HepG2 (cell line): ENCODE measurements around the gene ABHD15. TPM values are rescaled to one million over a fixed set of nuclear protein-coding genes. Genes with fewer than 3 reads are reported as not detected.

ENCODE experiments used
- ATAC-seq: fragments of 200-7000 bp; cut with Tn5 transposase; 3 replicates; pipeline ENCODE4 v1.9.1; 2020; ENCODE audit warnings: mild to moderate bottlenecking, moderate library complexity
- BruUV-seq: library from RNA; stranded (reverse); fragments of 400-500 nt; replicated peaks from 2 replicates; lab custom pipeline; 2021; lab: Mats Ljungman, UMichigan
- CTCF ChIA-PET: fragments of 300-600 bp; formaldehyde crosslinking; extraction: SDS; loops from one replicate; lab custom pipeline; 2021; ENCODE audit warnings: low total read pairs, inconsistent platforms, low intra/inter-chr PET ratio; lab: Yijun Ruan, JAX
- POLR2A ChIA-PET: fragments of 350-600 bp; sonication (Branson Sonifier 250); formaldehyde crosslinking; loops from one replicate; lab custom pipeline; 2020; ENCODE audit warnings: antibody characterized with exemption, inconsistent platforms; lab: Yijun Ruan, JAX
- DNase-seq: peaks from one replicate; pipeline ENCODE4 v3.0.0-alpha.2; 2015; ENCODE audit warnings: low spot score
- FAIRE-seq: peaks from 3 replicates; lab custom pipeline; 2011; peaks lifted over from hg19 to GRCh38; lab: Jason Lieb, UNC
- H2AFZ ChIP-seq: one replicate; pipeline ENCODE4 v1.6.1; 2011; ENCODE audit warnings: low read length, inconsistent platforms
- H3K27ac ChIP-seq: fragments of 300-600 bp; 3 replicates; pipeline ENCODE4 v1.8.0; 2011; ENCODE audit warnings: mixed run types, mild to moderate bottlenecking, mixed read lengths, low read length, inconsistent platforms; ENCODE audit not compliant: insufficient read depth; ENCODE audit errors: extremely low read length
- H3K27me3 ChIP-seq, 2 experiments: fragments of 200-600 bp in 1 of 2; 2 replicates in 1 of 2; 3 replicates in 1 of 2; pipeline versions ENCODE4 v1.6.0 to v1.8.0; 2011; ENCODE audit warnings: low read length in 2 of 2, mild to moderate bottlenecking in 2 of 2, moderate library complexity in 2 of 2, inconsistent platforms in 1 of 2; ENCODE audit not compliant: insufficient read depth in 2 of 2, control insufficient read depth in 1 of 2
- H3K36me3 ChIP-seq, 2 experiments: fragments of 200-600 bp in 1 of 2; replicated peaks in 1 of 2; 2 replicates in 1 of 2; 3 replicates in 1 of 2; pipeline versions ENCODE4 v1.5.1 to v1.8.0; 2011; ENCODE audit warnings: low read length in 2 of 2, inconsistent platforms in 1 of 2; ENCODE audit not compliant: insufficient read depth in 2 of 2, control insufficient read depth in 1 of 2
- H3K4me1 ChIP-seq: 2 replicates; pipeline ENCODE4 v1.5.1; 2012; ENCODE audit warnings: low read length, inconsistent platforms; ENCODE audit not compliant: insufficient read depth
- H3K4me2 ChIP-seq: 2 replicates; pipeline ENCODE4 v1.6.0; 2011; ENCODE audit warnings: low read depth, low read length, inconsistent platforms
- H3K4me3 ChIP-seq, 3 experiments: fragments of 200-600 bp in 1 of 3; sonication (generic), shearing (Covaris generic) in 1 of 3; replicated peaks in 1 of 3; 2 replicates each; pipeline ENCODE4 v1.5.1; 2011 to 2016; ENCODE audit warnings: low read length in 3 of 3, inconsistent platforms in 2 of 3, low read depth in 2 of 3, mild to moderate bottlenecking in 2 of 3, control low read depth in 1 of 3, mixed read lengths in 1 of 3; ENCODE audit not compliant: insufficient read depth in 1 of 3
- H3K79me2 ChIP-seq: one replicate; pipeline ENCODE4 v1.6.1; 2011; ENCODE audit warnings: low read length, inconsistent platforms; ENCODE audit not compliant: insufficient read depth
- H3K9ac ChIP-seq: 2 replicates; pipeline ENCODE4 v1.6.0; 2011; ENCODE audit warnings: mild to moderate bottlenecking, low read depth, low read length, inconsistent platforms; ENCODE audit not compliant: insufficient read depth
- H3K9me3 ChIP-seq: 2 replicates; pipeline ENCODE4 v1.5.1; 2012; ENCODE audit warnings: mild to moderate bottlenecking, low read length
- H4K20me1 ChIP-seq: 2 replicates; pipeline ENCODE4 v1.6.0; 2011; ENCODE audit warnings: inconsistent platforms, mild to moderate bottlenecking, low read length, moderate library complexity; ENCODE audit not compliant: insufficient read depth
- CCDC6 ChIP-seq: sonication (generic); formaldehyde crosslinking; IDR thresholded peaks from 2 replicates; pipeline ENCODE4 v1.8.1; 2022; ENCODE audit warnings: mild to moderate bottlenecking, missing genetic modification reagents, moderate library complexity
- DNMT3B ChIP-seq: conservative IDR thresholded peaks from 2 replicates; pipeline ENCODE4 v1.6.1; 2016; ENCODE audit warnings: missing biosample characterization, control low read depth
- FOXA3 ChIP-seq: IDR thresholded peaks from 2 replicates; pipeline ENCODE4 v1.6.1; 2016; ENCODE audit warnings: missing genetic modification reagents, missing compliant biosample characterization
- HMGA1 ChIP-seq: sonication (generic); formaldehyde crosslinking; conservative IDR thresholded peaks from 2 replicates; pipeline ENCODE4 v1.4.0; 2020; ENCODE audit warnings: missing genetic modification reagents
- KDM3A ChIP-seq: IDR thresholded peaks from 2 replicates; pipeline ENCODE4 v1.6.1; 2018; ENCODE audit warnings: low read depth, missing compliant biosample characterization
- KMT2B ChIP-seq: IDR thresholded peaks from 2 replicates; pipeline ENCODE4 v1.6.1; 2016; ENCODE audit warnings: missing genetic modification reagents, missing compliant biosample characterization
- NFE2L1 ChIP-seq: sonication (generic); formaldehyde crosslinking; IDR thresholded peaks from 2 replicates; pipeline ENCODE4 v1.4.0; 2020; ENCODE audit warnings: missing genetic modification reagents, mild to moderate bottlenecking, borderline replicate concordance
- NFKBIZ ChIP-seq: IDR thresholded peaks from 2 replicates; pipeline ENCODE4 v1.6.1; 2018; ENCODE audit warnings: missing genetic modification reagents, missing compliant biosample characterization
- NR1H2 ChIP-seq: sonication (generic); formaldehyde crosslinking; IDR thresholded peaks from 2 replicates; pipeline ENCODE4 v1.8.1; 2022; ENCODE audit warnings: low read depth, missing genetic modification reagents, borderline replicate concordance
- PAXIP1 ChIP-seq: sonication (generic); formaldehyde crosslinking; conservative IDR thresholded peaks from 2 replicates; pipeline ENCODE4 v1.4.0; 2020; ENCODE audit warnings: mild to moderate bottlenecking, missing genetic modification reagents, moderate library complexity
- SIX1 ChIP-seq: sonication (generic); formaldehyde crosslinking; IDR thresholded peaks from 2 replicates; pipeline ENCODE4 v1.4.0; 2020; ENCODE audit warnings: missing genetic modification reagents, borderline replicate concordance
- SPEN ChIP-seq: sonication (generic); formaldehyde crosslinking; IDR thresholded peaks from 2 replicates; pipeline ENCODE4 v1.5.1; 2020; ENCODE audit warnings: low read depth, mild to moderate bottlenecking, missing genetic modification reagents
- TRIM22 ChIP-seq: fragments of 450-650 bp; IDR thresholded peaks from 2 replicates; pipeline ENCODE4 v1.6.1; 2017
- ZNF263 ChIP-seq: sonication (generic); formaldehyde crosslinking; IDR thresholded peaks from 2 replicates; pipeline ENCODE4 v1.4.0; 2020; ENCODE audit warnings: missing genetic modification reagents
- ZNF264 ChIP-seq: sonication (generic); formaldehyde crosslinking; IDR thresholded peaks from 2 replicates; pipeline ENCODE4 v1.4.0; 2020; ENCODE audit warnings: missing genetic modification reagents
- ZNF547 ChIP-seq: sonication (generic); formaldehyde crosslinking; IDR thresholded peaks from 2 replicates; pipeline ENCODE4 v1.5.1; 2020; ENCODE audit warnings: mild to moderate bottlenecking, missing genetic modification reagents
- ZNF619 ChIP-seq: sonication (generic); formaldehyde crosslinking; IDR thresholded peaks from 2 replicates; pipeline ENCODE4 v1.4.0; 2020; ENCODE audit warnings: mild to moderate bottlenecking, missing genetic modification reagents
- ZNF772 ChIP-seq: sonication (generic); formaldehyde crosslinking; IDR thresholded peaks from 2 replicates; pipeline ENCODE4 v1.5.0; 2020; ENCODE audit warnings: mild to moderate bottlenecking, missing genetic modification reagents
- WGBS: methylation state at CpG from one replicate; pipeline ENCODE4 v1.1.6; 2017; ENCODE audit warnings: low lambda C conversion rate; 5-methylcytosine and 5-hydroxymethylcytosine counted together
- in situ Hi-C: cut with HindIII; loops from 2 replicates; pipeline ENCODE4 v1.10.0; 2017; ENCODE audit warnings: low pct_unique_long_range_greater_than_20kb; ENCODE audit not compliant: extremely low pct_ligation_motif_present
- intact Hi-C: fragments of 100-400 bp; cut with micrococcal nuclease; formaldehyde crosslinking; loops from one replicate; pipeline ENCODE4 v1.10.0; 2022; ENCODE audit not compliant: unreplicated experiment
- polyA plus RNA-seq, 8 experiments: library from polyadenylated mRNA; depleted of rRNA in 3 of 8; stranded (reverse) in 7 of 8; unstranded in 1 of 8; fragments of >200 nt; fragmentation: Illumina TruSeq in 4 of 8; extraction: Trizol in 4 of 8; gene quantifications; 2 replicates each; pipeline versions ENCODE4 v1.2.1 to v1.2.3, GENCODE V29; 2011 to 2016; ENCODE audit warnings: low read depth in 4 of 8, missing spikeins in 1 of 8, mixed read lengths in 1 of 8; ENCODE audit not compliant: insufficient read depth in 1 of 8
- total RNA-seq, 5 experiments: library from RNA; depleted of rRNA; stranded (reverse); fragments of >200 nt; fragmentation: Illumina TruSeq; extraction: Trizol; gene quantifications; 2 replicates each; pipeline ENCODE4 v1.2.3, GENCODE V29; 2016; ENCODE audit warnings: low read depth in 1 of 5
- TF ChIP-seq, protein P1 (sequence below): sonication (generic); formaldehyde crosslinking; IDR thresholded peaks from 2 replicates; pipeline ENCODE4 v1.5.0; 2020; ENCODE audit warnings: missing genetic modification reagents, mild to moderate bottlenecking, borderline replicate concordance
- TF ChIP-seq, protein P2 (sequence below): sonication (generic); formaldehyde crosslinking; conservative IDR thresholded peaks from 2 replicates; pipeline ENCODE4 v1.5.0; 2020; ENCODE audit warnings: missing genetic modification reagents

Gene ABHD15
- total and polyA plus RNA-seq, 2 of the 13 experiments (the other 11 are each of a cell fraction or from before 2014, with no cell fraction given): 2.4 to 7.7 TPM

GRCh38 chr17:29567304-29567553, 392 bp upstream of the ABHD15 start:
- no TSS peak for BruUV-seq
- H3K9ac ChIP-seq: peak overlapping the region; percentile 41
- intact Hi-C loops: loop anchor here (10.0 kb wide), 1 partner anchor 272 kb away; the partner anchor contains the start of gene NUFIP2
- no peaks in the 10 kb centered on the region for H3K27me3 ChIP-seq
- H3K4me1 ChIP-seq: peaks cover 29% of the 10 kb centered on the region
- FAIRE-seq (no peak), DNase-seq (no peak), ATAC-seq (peak; percentile 3)
- POLR2A ChIA-PET: interaction anchor here (0.8 to 3.1 kb wide), 6 partner anchors 7 to 273 kb away, joined by 3 to 24 read pairs (median 10); partner anchors contain the start of gene NUFIP2
- no peaks in the 10 kb centered on the region for H3K79me2 ChIP-seq
- WGBS: 0% methylated on average over 5 of the region's 27 CpGs
- H2AFZ ChIP-seq: no peak overlapping the region
- H3K36me3 ChIP-seq: no peaks in the 10 kb centered on the region
- CTCF ChIA-PET: no interaction called here
- in situ Hi-C loops: no loop called here
- peak overlapping the region; percentile 72 to 94 (median 84) for H3K4me3 ChIP-seq
- peak overlapping the region; percentile 84 for H3K4me2 ChIP-seq
- 0 out of 2 replicates have a peak, but pooled peaks cover 3% of the 10 kb centered on the region for H4K20me1 ChIP-seq
- no peaks in the 10 kb centered on the region for H3K9me3 ChIP-seq
- peak overlapping the region; percentile 86 for H3K27ac ChIP-seq
- TF ChIP-seq NR1H2 (CRISPR knock-in tag) (no peak), KMT2B (CRISPR knock-in tag) (no peak), ZNF263 (CRISPR knock-in tag) (0 out of 2 replicates have a peak, but pooled peaks have one; percentile 8), HMGA1 (CRISPR knock-in tag) (no peak), CCDC6 (no peak), ZNF619 (CRISPR knock-in tag) (no peak), NFE2L1 (CRISPR knock-in tag) (no peak), NFKBIZ (CRISPR knock-in tag) (no peak), TRIM22 (no peak), ZNF547 (no peak), SPEN (no peak), KDM3A (CRISPR knock-in tag) (no peak), PAXIP1 (CRISPR knock-in tag) (no peak), ZNF772 (CRISPR knock-in tag) (no peak), SIX1 (CRISPR knock-in tag) (no peak), ZNF264 (no peak), FOXA3 (CRISPR knock-in tag) (no peak), DNMT3B (CRISPR knock-in tag) (no peak)
- TF ChIP-seq, protein P1, sequence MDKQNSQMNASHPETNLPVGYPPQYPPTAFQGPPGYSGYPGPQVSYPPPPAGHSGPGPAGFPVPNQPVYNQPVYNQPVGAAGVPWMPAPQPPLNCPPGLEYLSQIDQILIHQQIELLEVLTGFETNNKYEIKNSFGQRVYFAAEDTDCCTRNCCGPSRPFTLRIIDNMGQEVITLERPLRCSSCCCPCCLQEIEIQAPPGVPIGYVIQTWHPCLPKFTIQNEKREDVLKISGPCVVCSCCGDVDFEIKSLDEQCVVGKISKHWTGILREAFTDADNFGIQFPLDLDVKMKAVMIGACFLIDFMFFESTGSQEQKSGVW (CRISPR knock-in tag): no peak
- TF ChIP-seq, protein P2, sequence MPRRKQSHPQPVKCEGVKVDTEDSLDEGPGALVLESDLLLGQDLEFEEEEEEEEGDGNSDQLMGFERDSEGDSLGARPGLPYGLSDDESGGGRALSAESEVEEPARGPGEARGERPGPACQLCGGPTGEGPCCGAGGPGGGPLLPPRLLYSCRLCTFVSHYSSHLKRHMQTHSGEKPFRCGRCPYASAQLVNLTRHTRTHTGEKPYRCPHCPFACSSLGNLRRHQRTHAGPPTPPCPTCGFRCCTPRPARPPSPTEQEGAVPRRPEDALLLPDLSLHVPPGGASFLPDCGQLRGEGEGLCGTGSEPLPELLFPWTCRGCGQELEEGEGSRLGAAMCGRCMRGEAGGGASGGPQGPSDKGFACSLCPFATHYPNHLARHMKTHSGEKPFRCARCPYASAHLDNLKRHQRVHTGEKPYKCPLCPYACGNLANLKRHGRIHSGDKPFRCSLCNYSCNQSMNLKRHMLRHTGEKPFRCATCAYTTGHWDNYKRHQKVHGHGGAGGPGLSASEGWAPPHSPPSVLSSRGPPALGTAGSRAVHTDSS: no peak
